ENCODE measurements around the gene ZNF205. TPM values are rescaled to one million over a fixed set of nuclear protein-coding genes. Genes with fewer than 3 reads are reported as not detected.

ZNF205 gene
- total and polyA plus RNA-seq, 9 of the 15 experiments (the other 6 are each of a cell fraction or from before 2014, with no cell fraction given) = 2.4 to 11.8 (median 5.1) TPM; not detected in 2

DNA sequence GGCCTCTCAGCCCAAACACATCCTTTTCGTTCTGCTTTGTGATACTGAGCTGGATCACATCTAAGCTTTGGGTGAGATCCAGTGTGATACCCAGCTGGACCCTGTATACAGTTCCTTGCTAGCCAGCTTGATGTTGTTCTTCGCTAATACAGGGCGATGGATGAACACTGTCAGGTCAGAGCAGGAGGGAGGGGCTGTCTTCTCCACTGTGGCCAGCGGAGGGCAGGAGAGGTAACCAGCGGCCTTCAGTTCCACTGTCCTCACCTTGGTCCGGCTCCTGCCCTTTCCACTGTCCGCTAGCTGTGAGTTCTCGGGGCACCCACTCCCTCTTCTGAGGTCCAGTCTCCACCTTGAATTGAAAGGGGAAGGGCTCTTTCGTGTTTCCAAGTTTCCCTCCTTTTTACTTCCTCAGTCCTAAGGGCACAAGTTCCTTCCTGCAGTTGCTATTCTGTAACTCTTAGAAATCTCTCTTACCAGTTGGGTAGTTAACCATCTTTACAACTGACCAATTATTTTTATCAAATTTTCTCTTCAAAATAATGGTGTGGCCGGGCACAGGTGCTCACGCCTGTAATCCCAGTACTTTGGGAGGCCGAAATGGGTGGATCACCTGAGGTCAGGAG lies 19.5 kb downstream of the ZNF205 start (continued):
- TF ChIP-seq RBM34 (IDR thresholded peaks at IDR 0.05; ENCODE audit: borderline replicate concordance, insufficient read depth, low read length) = no peak
- TF ChIP-seq MTA2 (IDR thresholded peaks at IDR 0.05; ENCODE audit: low read depth) = 0 out of 2 replicates have a peak, but pooled peaks have one; percentile 12
- TF ChIP-seq, protein P1, sequence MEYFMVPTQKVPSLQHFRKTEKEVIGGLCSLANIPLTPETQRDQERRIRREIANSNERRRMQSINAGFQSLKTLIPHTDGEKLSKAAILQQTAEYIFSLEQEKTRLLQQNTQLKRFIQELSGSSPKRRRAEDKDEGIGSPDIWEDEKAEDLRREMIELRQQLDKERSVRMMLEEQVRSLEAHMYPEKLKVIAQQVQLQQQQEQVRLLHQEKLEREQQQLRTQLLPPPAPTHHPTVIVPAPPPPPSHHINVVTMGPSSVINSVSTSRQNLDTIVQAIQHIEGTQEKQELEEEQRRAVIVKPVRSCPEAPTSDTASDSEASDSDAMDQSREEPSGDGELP (CRISPR knock-in tag; IDR thresholded peaks at IDR 0.05; ENCODE audit: borderline replicate concordance) = no peak; the same call in 1 of the 2 replicates
- no peak for TF ChIP-seq HNRNPH1 (optimal IDR thresholded peaks at IDR 0.05; ENCODE audit: low read depth, low read length)
- TF ChIP-seq OTX1 (CRISPR knock-in tag; IDR thresholded peaks at IDR 0.05) = no peak
- TF ChIP-seq MYNN (IDR thresholded peaks at IDR 0.05) = no peak
- no peak for TF ChIP-seq MYNN (CRISPR knock-in tag; IDR thresholded peaks at IDR 0.05)
- TF ChIP-seq ZNF24 (IDR thresholded peaks at IDR 0.05) = no peak
- no peak for TF ChIP-seq POLR3G (IDR thresholded peaks at IDR 0.05; ENCODE audit: extremely low read depth, insufficient read length, insufficient replicate concordance)
- TF ChIP-seq ZBTB7A (IDR thresholded peaks at IDR 0.05; ENCODE audit: borderline replicate concordance, control insufficient read depth, low read depth, low read length) = no peak
- TF ChIP-seq NR3C1 (CRISPR knock-in tag; IDR thresholded peaks at IDR 0.05) = no peak
- no peak for TF ChIP-seq MAFK (IDR thresholded peaks at IDR 0.05; ENCODE audit: low read length)
- TF ChIP-seq ARID2 (IDR thresholded peaks at IDR 0.05) = no peak
- TF ChIP-seq SUPT5H (IDR thresholded peaks at IDR 0.05) = no peak
- no peak for TF ChIP-seq SLC30A9 (CRISPR knock-in tag; IDR thresholded peaks at IDR 0.05)
- no peak for TF ChIP-seq HDAC1 (IDR thresholded peaks at IDR 0.05)
- TF ChIP-seq, protein P2, sequence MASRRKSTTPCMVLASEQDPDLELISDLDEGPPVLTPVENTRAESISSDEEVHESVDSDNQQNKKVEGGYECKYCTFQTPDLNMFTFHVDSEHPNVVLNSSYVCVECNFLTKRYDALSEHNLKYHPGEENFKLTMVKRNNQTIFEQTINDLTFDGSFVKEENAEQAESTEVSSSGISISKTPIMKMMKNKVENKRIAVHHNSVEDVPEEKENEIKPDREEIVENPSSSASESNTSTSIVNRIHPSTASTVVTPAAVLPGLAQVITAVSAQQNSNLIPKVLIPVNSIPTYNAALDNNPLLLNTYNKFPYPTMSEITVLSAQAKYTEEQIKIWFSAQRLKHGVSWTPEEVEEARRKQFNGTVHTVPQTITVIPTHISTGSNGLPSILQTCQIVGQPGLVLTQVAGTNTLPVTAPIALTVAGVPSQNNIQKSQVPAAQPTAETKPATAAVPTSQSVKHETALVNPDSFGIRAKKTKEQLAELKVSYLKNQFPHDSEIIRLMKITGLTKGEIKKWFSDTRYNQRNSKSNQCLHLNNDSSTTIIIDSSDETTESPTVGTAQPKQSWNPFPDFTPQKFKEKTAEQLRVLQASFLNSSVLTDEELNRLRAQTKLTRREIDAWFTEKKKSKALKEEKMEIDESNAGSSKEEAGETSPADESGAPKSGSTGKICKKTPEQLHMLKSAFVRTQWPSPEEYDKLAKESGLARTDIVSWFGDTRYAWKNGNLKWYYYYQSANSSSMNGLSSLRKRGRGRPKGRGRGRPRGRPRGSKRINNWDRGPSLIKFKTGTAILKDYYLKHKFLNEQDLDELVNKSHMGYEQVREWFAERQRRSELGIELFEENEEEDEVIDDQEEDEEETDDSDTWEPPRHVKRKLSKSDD (conservative IDR thresholded peaks at IDR 0.05; ENCODE audit: low read length) = no peak
- TF ChIP-seq HDAC3 (IDR thresholded peaks at IDR 0.05; ENCODE audit: borderline replicate concordance, partially characterized antibody) = no peak
- TF ChIP-seq, protein P3, sequence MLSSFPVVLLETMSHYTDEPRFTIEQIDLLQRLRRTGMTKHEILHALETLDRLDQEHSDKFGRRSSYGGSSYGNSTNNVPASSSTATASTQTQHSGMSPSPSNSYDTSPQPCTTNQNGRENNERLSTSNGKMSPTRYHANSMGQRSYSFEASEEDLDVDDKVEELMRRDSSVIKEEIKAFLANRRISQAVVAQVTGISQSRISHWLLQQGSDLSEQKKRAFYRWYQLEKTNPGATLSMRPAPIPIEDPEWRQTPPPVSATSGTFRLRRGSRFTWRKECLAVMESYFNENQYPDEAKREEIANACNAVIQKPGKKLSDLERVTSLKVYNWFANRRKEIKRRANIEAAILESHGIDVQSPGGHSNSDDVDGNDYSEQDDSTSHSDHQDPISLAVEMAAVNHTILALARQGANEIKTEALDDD (IDR thresholded peaks at IDR 0.05) = 0 out of 2 replicates have a peak, but pooled peaks have one; percentile 31
- TF ChIP-seq SP1 (CRISPR knock-in tag; IDR thresholded peaks at IDR 0.05) = no peak
- no peak for TF ChIP-seq NFE2 (IDR thresholded peaks at IDR 0.05; ENCODE audit: low read depth)
- no peak for TF ChIP-seq ATF1 (CRISPR knock-in tag; IDR thresholded peaks at IDR 0.05)
- TF ChIP-seq ATF1 (tag; IDR thresholded peaks at IDR 0.05) = 0 out of 2 replicates have a peak, but pooled peaks have one; percentile 15
- TF ChIP-seq NONO (IDR thresholded peaks at IDR 0.05; ENCODE audit: low read depth in 2 of 2, low read length in 1 of 2) = no peak
- TF ChIP-seq, protein P4, sequence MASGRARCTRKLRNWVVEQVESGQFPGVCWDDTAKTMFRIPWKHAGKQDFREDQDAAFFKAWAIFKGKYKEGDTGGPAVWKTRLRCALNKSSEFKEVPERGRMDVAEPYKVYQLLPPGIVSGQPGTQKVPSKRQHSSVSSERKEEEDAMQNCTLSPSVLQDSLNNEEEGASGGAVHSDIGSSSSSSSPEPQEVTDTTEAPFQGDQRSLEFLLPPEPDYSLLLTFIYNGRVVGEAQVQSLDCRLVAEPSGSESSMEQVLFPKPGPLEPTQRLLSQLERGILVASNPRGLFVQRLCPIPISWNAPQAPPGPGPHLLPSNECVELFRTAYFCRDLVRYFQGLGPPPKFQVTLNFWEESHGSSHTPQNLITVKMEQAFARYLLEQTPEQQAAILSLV (tag; IDR thresholded peaks at IDR 0.05) = no peak
- no peak for TF ChIP-seq DMBX1 (CRISPR knock-in tag; IDR thresholded peaks at IDR 0.05; ENCODE audit: borderline replicate concordance)
- TF ChIP-seq KAT8 (IDR thresholded peaks at IDR 0.05; ENCODE audit: low read depth) = no peak
